Epidermal melanocyte (primary cell): ENCODE results near the gene FRMPD4.

ENCODE experiments used
- DNase-seq: peaks from one replicate; pipeline ENCODE4 v3.0.0; 2011; ENCODE audit warnings: low spot score; ENCODE audit not compliant: insufficient read length

The FRMPD4 gene

GRCh38 chrX:12423346-12423745 lies 285.1 kb downstream of the FRMPD4 start:
- DNase-seq, result no peak

- DNase-seq, result no peak
These were observed 287.2 kb downstream of the FRMPD4 start for GRCh38 chrX:12425496-12425895.

GRCh38 chrX:12426420-12426819 lies 288.1 kb downstream of the FRMPD4 start:
- DNase-seq, result no peak

GRCh38 chrX:12434493-12434892 lies 296.2 kb downstream of the FRMPD4 start:
- DNase-seq, result no peak

GRCh38 chrX:12439416-12439815 lies 301.1 kb downstream of the FRMPD4 start:
- no peak for DNase-seq

- no peak for DNase-seq
These were observed 302.0 kb downstream of the FRMPD4 start for GRCh38 chrX:12440246-12440645.

GRCh38 chrX:12441381-12442128 lies 303.3 kb downstream of the FRMPD4 start:
- DNase-seq, result no peak

GRCh38 chrX:12443534-12444098 lies 305.3 kb downstream of the FRMPD4 start:
- DNase-seq, result no peak

GRCh38 chrX:12446342-12447075 lies 308.2 kb downstream of the FRMPD4 start:
- no peak for DNase-seq

- no peak for DNase-seq
These were observed 309.3 kb downstream of the FRMPD4 start for GRCh38 chrX:12447448-12448064.

- no peak for DNase-seq
These were observed 314.0 kb downstream of the FRMPD4 start for GRCh38 chrX:12452268-12452667.

- no peak for DNase-seq
These were observed 322.7 kb downstream of the FRMPD4 start for GRCh38 chrX:12460929-12461328.

GRCh38 chrX:12463052-12463451 lies 324.8 kb downstream of the FRMPD4 start:
- no peak for DNase-seq

GRCh38 chrX:12463873-12464272 lies 325.6 kb downstream of the FRMPD4 start:
- no peak for DNase-seq

- no peak for DNase-seq
These were observed 329.0 kb downstream of the FRMPD4 start for GRCh38 chrX:12467321-12467720.

- DNase-seq, result no peak
These were observed 331.0 kb downstream of the FRMPD4 start for GRCh38 chrX:12469296-12469695.

- DNase-seq, result no peak
These were observed 332.8 kb downstream of the FRMPD4 start for GRCh38 chrX:12471061-12471460.

GRCh38 chrX:12480956-12481355 lies 342.7 kb downstream of the FRMPD4 start:
- DNase-seq, result no peak

GRCh38 chrX:12488220-12488619 lies 349.9 kb downstream of the FRMPD4 start:
- DNase-seq, result no peak

- DNase-seq, result no peak
These were observed 350.5 kb downstream of the FRMPD4 start for GRCh38 chrX:12488771-12489170.

GRCh38 chrX:12489341-12489740 lies 351.1 kb downstream of the FRMPD4 start:
- no peak for DNase-seq
